ENCODE results near the gene POC5. TPM values are rescaled to one million over a fixed set of nuclear protein-coding genes. Genes with fewer than 3 reads are reported as not detected.
"Not testable (repeated sequence)": the region's sequence is repeated elsewhere in the genome, so short reads cannot be mapped to it uniquely, and the experiment has no call there.

The POC5 gene
- 25.1 and 35.0 TPM in 2 replicates for total RNA-seq (2014; rRNA removed; shearing (Covaris generic))

- peak; percentile 92 for DNase-seq (ENCODE audit: low read depth)
Observed at GRCh38 chr5:75717082-75717922, at the start of gene POC5. TSS of gene POC5 (minus strand) at chr5:75717437. CDS start at chr5:75712937, 4,500 bp downstream.

- DNase-seq (ENCODE audit: low read depth) = no peak
Observed at GRCh38 chr5:75758116-75758515, 40.9 kb upstream of the POC5 start.

GRCh38 chr5:75756981-75757380, 39.7 kb upstream of the POC5 start:
- peak; percentile 2 for DNase-seq (ENCODE audit: low read depth)

GRCh38 chr5:75756211-75756610, 39.0 kb upstream of the POC5 start:
- no peak for DNase-seq (ENCODE audit: low read depth)

- DNase-seq (ENCODE audit: low read depth) = no peak
Observed at GRCh38 chr5:75753182-75753581, 35.9 kb upstream of the POC5 start.

GRCh38 chr5:75744355-75744754, 27.1 kb upstream of the POC5 start:
- no peak for DNase-seq (ENCODE audit: low read depth)

GRCh38 chr5:75736273-75736672, 19.0 kb upstream of the POC5 start:
- no peak for DNase-seq (ENCODE audit: low read depth)

- peak; percentile 28 for DNase-seq (ENCODE audit: low read depth)
Observed at GRCh38 chr5:75734913-75735789, 17.9 kb upstream of the POC5 start.

GRCh38 chr5:75733767-75734166, 16.5 kb upstream of the POC5 start:
- DNase-seq (ENCODE audit: low read depth) = no peak

GRCh38 chr5:75731515-75731914, 14.3 kb upstream of the POC5 start:
- DNase-seq (ENCODE audit: low read depth) = not testable (repeated sequence)

GRCh38 chr5:75729321-75729720, 12.1 kb upstream of the POC5 start:
- no peak for DNase-seq (ENCODE audit: low read depth)

GRCh38 chr5:75727931-75728330, 10.7 kb upstream of the POC5 start:
- DNase-seq (ENCODE audit: low read depth) = no peak

GRCh38 chr5:75726224-75726623, 9.0 kb upstream of the POC5 start:
- DNase-seq (ENCODE audit: low read depth) = not testable (repeated sequence)

GRCh38 chr5:75723378-75723777, 6.1 kb upstream of the POC5 start:
- DNase-seq (ENCODE audit: low read depth) = no peak

- no peak for DNase-seq (ENCODE audit: low read depth)
Observed at GRCh38 chr5:75721573-75721972, 4.3 kb upstream of the POC5 start.

- peak; percentile 2 for DNase-seq (ENCODE audit: low read depth)
Observed at GRCh38 chr5:75720882-75721281, 3.6 kb upstream of the POC5 start.

GRCh38 chr5:75716715-75717081, 539 bp downstream of the POC5 start:
- DNase-seq (ENCODE audit: low read depth) = no peak

GRCh38 chr5:75712091-75712490, 5.1 kb downstream of the POC5 start:
- no peak for DNase-seq (ENCODE audit: low read depth)

- no peak for DNase-seq (ENCODE audit: low read depth)
Observed at GRCh38 chr5:75711151-75711550, 6.1 kb downstream of the POC5 start.

- no peak for DNase-seq (ENCODE audit: low read depth)
Observed at GRCh38 chr5:75710637-75711036, 6.6 kb downstream of the POC5 start.

- DNase-seq (ENCODE audit: low read depth) = peak; percentile 1
Observed at GRCh38 chr5:75707911-75708509, 9.2 kb downstream of the POC5 start.

- no peak for DNase-seq (ENCODE audit: low read depth)
Observed at GRCh38 chr5:75706775-75707174, 10.5 kb downstream of the POC5 start.

All from RPMI7951 (cell line).